OCI-LY1 (cell line): ENCODE data around the gene PATZ1.

Experiments used
- H2AFZ ChIP-seq: fragments of 200-600 bp; sonication (generic), shearing (Covaris generic); 2 replicates; pipeline ENCODE4 v1.6.0; 2014; ENCODE audit warnings: antibody characterized with exemption, mild to moderate bottlenecking, low read length
- H3F3A ChIP-seq: fragments of 200-600 bp; sonication (generic), shearing (Covaris generic); 2 replicates; pipeline ENCODE4 v1.6.0; 2014; ENCODE audit warnings: mild to moderate bottlenecking, antibody characterized with exemption, low read length, moderate library complexity; ENCODE audit not compliant: insufficient read depth
- H3K27ac ChIP-seq: fragments of 200-600 bp; sonication (generic); 2 replicates; pipeline ENCODE4 v1.5.1; 2014; ENCODE audit warnings: low read length, mixed run types, mild to moderate bottlenecking, low read depth; ENCODE audit not compliant: poor library complexity, severe bottlenecking
- H3K27me3 ChIP-seq: fragments of 200-600 bp; sonication (generic); 2 replicates; pipeline ENCODE4 v1.6.0; 2014; ENCODE audit warnings: antibody characterized with exemption, mild to moderate bottlenecking, low read length, moderate library complexity; ENCODE audit not compliant: insufficient read depth
- H3K36me3 ChIP-seq: fragments of 200-600 bp; sonication (generic); 2 replicates; pipeline ENCODE4 v1.6.1; 2014; ENCODE audit warnings: mild to moderate bottlenecking, antibody characterized with exemption, low read length, moderate library complexity, mixed read lengths; ENCODE audit not compliant: insufficient read depth
- H3K4me1 ChIP-seq: fragments of 200-600 bp; sonication (generic); 2 replicates; pipeline ENCODE4 v1.5.1; 2014; ENCODE audit warnings: mild to moderate bottlenecking, low read length, moderate library complexity; ENCODE audit not compliant: insufficient read depth, severe bottlenecking
- H3K4me2 ChIP-seq: fragments of 200-600 bp; sonication (generic), shearing (Covaris generic); 2 replicates; pipeline ENCODE4 v1.6.1; 2014; ENCODE audit warnings: low read length
- H3K4me3 ChIP-seq: fragments of 200-600 bp; sonication (generic); 2 replicates; pipeline ENCODE4 v1.5.1; 2014; ENCODE audit warnings: low read length, low read depth, mild to moderate bottlenecking, mixed read lengths; ENCODE audit not compliant: poor library complexity, severe bottlenecking
- H3K79me2 ChIP-seq: fragments of 200-600 bp; shearing (Covaris generic); 2 replicates; pipeline ENCODE4 v1.6.1; 2016; ENCODE audit warnings: mixed run types, low read length, mixed read lengths; ENCODE audit not compliant: insufficient read depth
- H3K9ac ChIP-seq: fragments of 200-600 bp; sonication (generic), shearing (Covaris generic); 2 replicates; pipeline ENCODE4 v1.6.1; 2014; ENCODE audit warnings: mild to moderate bottlenecking, low read length, mixed read lengths
- H3K9me2 ChIP-seq: fragments of 200-600 bp; sonication (generic), shearing (Covaris generic); 2 replicates; pipeline ENCODE4 v1.6.1; 2014; ENCODE audit warnings: low read depth, mild to moderate bottlenecking, low read length, mixed read lengths
- H3K9me3 ChIP-seq: fragments of 200-600 bp; shearing (Covaris generic); 2 replicates; pipeline ENCODE4 v1.6.1; 2014; ENCODE audit warnings: low read length, mixed read lengths
- H4K20me1 ChIP-seq: fragments of 200-600 bp; sonication (generic), shearing (Covaris generic); 2 replicates; pipeline ENCODE4 v1.6.0; 2016; ENCODE audit warnings: mild to moderate bottlenecking, low read length; ENCODE audit not compliant: insufficient read depth
- EZH2 ChIP-seq: fragments of 200-600 bp; sonication (generic), shearing (Covaris generic); IDR thresholded peaks from 2 replicates; pipeline ENCODE4 v1.8.0; 2017; ENCODE audit warnings: borderline replicate concordance, mixed run types, mild to moderate bottlenecking, antibody characterized with exemption, low read length, moderate library complexity, mixed read lengths
- TF ChIP-seq, protein P1 (sequence below): fragments of 200-600 bp; sonication (generic), shearing (Covaris generic); IDR thresholded peaks from 2 replicates; pipeline ENCODE4 v1.5.1; 2017; ENCODE audit warnings: mild to moderate bottlenecking, antibody characterized with exemption, low read length, moderate library complexity, mixed read lengths

Gene PATZ1

GRCh38 chr22:31327806-31328543 is 18.2 kb downstream of the PATZ1 start:
- no peaks in the 10 kb centered on the region for H3K9me2 ChIP-seq
- no peak for TF ChIP-seq EZH2
- TF ChIP-seq, protein P1, sequence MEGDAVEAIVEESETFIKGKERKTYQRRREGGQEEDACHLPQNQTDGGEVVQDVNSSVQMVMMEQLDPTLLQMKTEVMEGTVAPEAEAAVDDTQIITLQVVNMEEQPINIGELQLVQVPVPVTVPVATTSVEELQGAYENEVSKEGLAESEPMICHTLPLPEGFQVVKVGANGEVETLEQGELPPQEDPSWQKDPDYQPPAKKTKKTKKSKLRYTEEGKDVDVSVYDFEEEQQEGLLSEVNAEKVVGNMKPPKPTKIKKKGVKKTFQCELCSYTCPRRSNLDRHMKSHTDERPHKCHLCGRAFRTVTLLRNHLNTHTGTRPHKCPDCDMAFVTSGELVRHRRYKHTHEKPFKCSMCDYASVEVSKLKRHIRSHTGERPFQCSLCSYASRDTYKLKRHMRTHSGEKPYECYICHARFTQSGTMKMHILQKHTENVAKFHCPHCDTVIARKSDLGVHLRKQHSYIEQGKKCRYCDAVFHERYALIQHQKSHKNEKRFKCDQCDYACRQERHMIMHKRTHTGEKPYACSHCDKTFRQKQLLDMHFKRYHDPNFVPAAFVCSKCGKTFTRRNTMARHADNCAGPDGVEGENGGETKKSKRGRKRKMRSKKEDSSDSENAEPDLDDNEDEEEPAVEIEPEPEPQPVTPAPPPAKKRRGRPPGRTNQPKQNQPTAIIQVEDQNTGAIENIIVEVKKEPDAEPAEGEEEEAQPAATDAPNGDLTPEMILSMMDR, result no peak
- H3F3A ChIP-seq, result no peaks in the 10 kb centered on the region
- H3K9me3 ChIP-seq, result no peaks in the 10 kb centered on the region
- no peak overlapping the region for H3K4me2 ChIP-seq
- no peaks in the 10 kb centered on the region for H3K79me2 ChIP-seq
- no peaks in the 10 kb centered on the region for H3K27me3 ChIP-seq
- peaks cover 92% of the 10 kb centered on the region for H3K36me3 ChIP-seq
- no peak overlapping the region for H3K9ac ChIP-seq
- H4K20me1 ChIP-seq, result no peaks in the 10 kb centered on the region
- no peak overlapping the region for H2AFZ ChIP-seq
- no peak overlapping the region for H3K27ac ChIP-seq
- no peaks in the 10 kb centered on the region for H3K4me1 ChIP-seq
- H3K4me3 ChIP-seq, result no peak overlapping the region

GRCh38 chr22:31326877-31327276 is 19.3 kb downstream of the PATZ1 start:
- H3K36me3 ChIP-seq, result peaks cover 87% of the 10 kb centered on the region
- H3K9me2 ChIP-seq, result no peaks in the 10 kb centered on the region
- no peaks in the 10 kb centered on the region for H3K27me3 ChIP-seq
- H3K4me2 ChIP-seq, result no peak overlapping the region
- H3K4me1 ChIP-seq, result no peaks in the 10 kb centered on the region
- no peak for TF ChIP-seq EZH2
- TF ChIP-seq, protein P1, result no peak
- H3K27ac ChIP-seq, result no peak overlapping the region
- H3K9ac ChIP-seq, result no peak overlapping the region
- H2AFZ ChIP-seq, result no peak overlapping the region
- no peaks in the 10 kb centered on the region for H3F3A ChIP-seq
- H3K79me2 ChIP-seq, result no peaks in the 10 kb centered on the region
- no peak overlapping the region for H3K4me3 ChIP-seq
- no peaks in the 10 kb centered on the region for H4K20me1 ChIP-seq
- H3K9me3 ChIP-seq, result no peaks in the 10 kb centered on the region

- H4K20me1 ChIP-seq, result no peaks in the 10 kb centered on the region
- H3K27ac ChIP-seq, result no peak overlapping the region
- H3K9me3 ChIP-seq, result no peaks in the 10 kb centered on the region
- H2AFZ ChIP-seq, result no peak overlapping the region
- no peak overlapping the region for H3K4me3 ChIP-seq
- H3K27me3 ChIP-seq, result no peaks in the 10 kb centered on the region
- peaks cover 63% of the 10 kb centered on the region for H3K36me3 ChIP-seq
- H3K9me2 ChIP-seq, result no peaks in the 10 kb centered on the region
- no peak overlapping the region for H3K4me2 ChIP-seq
- H3K4me1 ChIP-seq, result no peaks in the 10 kb centered on the region
- no peak for TF ChIP-seq EZH2
- TF ChIP-seq, protein P1, result no peak
- no peaks in the 10 kb centered on the region for H3K79me2 ChIP-seq
- H3F3A ChIP-seq, result no peaks in the 10 kb centered on the region
- no peak overlapping the region for H3K9ac ChIP-seq
Observed at GRCh38 chr22:31323578-31324550, 22.3 kb downstream of the PATZ1 start.
